GDM1 (cell line): ENCODE data around the gene MAGEB16.

Experiments used
- DNase-seq: peaks from one replicate; lab custom pipeline; 2025; lab: John Stamatoyannopoulos, UW

MAGEB16 gene

GRCh38 chrX:35798042-35798441 lies at the start of gene MAGEB16:
Gene MAGEB16, plus strand, starts transcription at chrX:35798342. Its CDS starts 3,855 bp downstream, at chrX:35802197.
- DNase-seq = no peak

- no peak for DNase-seq
These were observed 24.1 kb upstream of the MAGEB16 start for GRCh38 chrX:35773958-35774564.

GRCh38 chrX:35785075-35785474 lies 13.1 kb upstream of the MAGEB16 start:
- no peak for DNase-seq

GRCh38 chrX:35786271-35786670 lies 11.9 kb upstream of the MAGEB16 start:
- no peak for DNase-seq

GRCh38 chrX:35787867-35788266 lies 10.3 kb upstream of the MAGEB16 start:
- no peak for DNase-seq

- peak; percentile 19 for DNase-seq
These were observed 2.3 kb downstream of the MAGEB16 start for GRCh38 chrX:35800474-35800873.

GRCh38 chrX:35809781-35810180 lies 11.6 kb downstream of the MAGEB16 start:
- no peak for DNase-seq

GRCh38 chrX:35819241-35819640 lies 21.1 kb downstream of the MAGEB16 start:
- no peak for DNase-seq

GRCh38 chrX:35826503-35826902 lies 28.4 kb downstream of the MAGEB16 start:
- DNase-seq = no peak

- no peak for DNase-seq
These were observed 31.4 kb downstream of the MAGEB16 start for GRCh38 chrX:35829501-35829900.

GRCh38 chrX:35841872-35842271 lies 43.7 kb downstream of the MAGEB16 start:
- DNase-seq = no peak

GRCh38 chrX:35842674-35843073 lies 44.5 kb downstream of the MAGEB16 start:
- DNase-seq = peak; percentile 68

- DNase-seq = no peak
These were observed 49.6 kb downstream of the MAGEB16 start for GRCh38 chrX:35847736-35848135.
